ENCODE measurements around the gene CENPN.

Gene CENPN

GRCh38 chr16:81006813-81007695 is at the start of gene CENPN, which contains the start of gene CMC2:
Gene CENPN (plus strand): TSS chr16:81007214. CDS start chr16:81011940, 4,726 bp downstream.
Gene CMC2 (minus strand): TSS chr16:81006885. CDS start chr16:80997394, 9,491 bp downstream.
- Histone ChIP-seq H3K9me3 (ENCODE audit: control insufficient read depth, insufficient read depth, low read length) (no peaks in the 10 kb centered on the region), H3K36me3 (ENCODE audit: control insufficient read depth, insufficient read depth, low read length) (no peaks in the 10 kb centered on the region), H3K27ac (ENCODE audit: low read length) (no peak within 1 kb of the TSS), H3K4me3 (ENCODE audit: low read length) (peak within 1 kb of the TSS; percentile 83), H3K27me3 (ENCODE audit: control insufficient read depth, insufficient read depth, low read length) (no peaks in the 10 kb centered on the region), H3K4me1 (ENCODE audit: control insufficient read depth, insufficient read depth, low read length) (peaks cover 2% of the 10 kb centered on the region; the same call in 1 of the 2 replicates)
- DNase-seq (ENCODE audit: low read depth, low spot score): peak; percentile 82
- no CpG with 5 or more reads among the region's 75 CpGs for WGBS (ENCODE audit: insufficient coverage, insufficient read length)

- H3K36me3 ChIP-seq (ENCODE audit: control insufficient read depth, insufficient read depth, low read length): no peaks in the 10 kb centered on the region
- no peak overlapping the region for H3K4me3 ChIP-seq (ENCODE audit: low read length)
- no peaks in the 10 kb centered on the region for H3K4me1 ChIP-seq (ENCODE audit: control insufficient read depth, insufficient read depth, low read length)
- no peak for DNase-seq (ENCODE audit: low read depth, low spot score)
- no peaks in the 10 kb centered on the region for H3K27me3 ChIP-seq (ENCODE audit: control insufficient read depth, insufficient read depth, low read length)
- no peak overlapping the region for H3K27ac ChIP-seq (ENCODE audit: low read length)
- H3K9me3 ChIP-seq (ENCODE audit: control insufficient read depth, insufficient read depth, low read length): no peaks in the 10 kb centered on the region; the same call in 1 of the 2 replicates
These were observed 48.7 kb upstream of the CENPN start for GRCh38 chr16:80958284-80958683.

- H3K36me3 ChIP-seq (ENCODE audit: control insufficient read depth, insufficient read depth, low read length): no peaks in the 10 kb centered on the region
- no CpG with 5 or more reads among the region's 2 CpGs for WGBS (ENCODE audit: insufficient coverage, insufficient read length)
- H3K27ac ChIP-seq (ENCODE audit: low read length): no peak overlapping the region
- no peaks in the 10 kb centered on the region; the same call in 1 of the 2 replicates for H3K9me3 ChIP-seq (ENCODE audit: control insufficient read depth, insufficient read depth, low read length)
- no peaks in the 10 kb centered on the region for H3K4me1 ChIP-seq (ENCODE audit: control insufficient read depth, insufficient read depth, low read length)
- DNase-seq (ENCODE audit: low read depth, low spot score): no peak
- no peak overlapping the region for H3K4me3 ChIP-seq (ENCODE audit: low read length)
- no peaks in the 10 kb centered on the region for H3K27me3 ChIP-seq (ENCODE audit: control insufficient read depth, insufficient read depth, low read length)
These were observed 44.1 kb upstream of the CENPN start for GRCh38 chr16:80962879-80963278.

GRCh38 chr16:80964351-80964750 is 42.7 kb upstream of the CENPN start:
- no peaks in the 10 kb centered on the region for H3K27me3 ChIP-seq (ENCODE audit: control insufficient read depth, insufficient read depth, low read length)
- no peaks in the 10 kb centered on the region for H3K36me3 ChIP-seq (ENCODE audit: control insufficient read depth, insufficient read depth, low read length)
- no peaks in the 10 kb centered on the region for H3K4me1 ChIP-seq (ENCODE audit: control insufficient read depth, insufficient read depth, low read length)
- WGBS (ENCODE audit: insufficient coverage, insufficient read length): no CpG with 5 or more reads among the region's 2 CpGs
- no peaks in the 10 kb centered on the region for H3K9me3 ChIP-seq (ENCODE audit: control insufficient read depth, insufficient read depth, low read length)
- no peak overlapping the region for H3K27ac ChIP-seq (ENCODE audit: low read length)
- no peak for DNase-seq (ENCODE audit: low read depth, low spot score)
- H3K4me3 ChIP-seq (ENCODE audit: low read length): no peak overlapping the region

- Histone ChIP-seq H3K9me3 (ENCODE audit: control insufficient read depth, insufficient read depth, low read length) (no peaks in the 10 kb centered on the region), H3K27me3 (ENCODE audit: control insufficient read depth, insufficient read depth, low read length) (no peaks in the 10 kb centered on the region), H3K4me1 (ENCODE audit: control insufficient read depth, insufficient read depth, low read length) (no peaks in the 10 kb centered on the region), H3K4me3 (ENCODE audit: low read length) (no peak overlapping the region), H3K27ac (ENCODE audit: low read length) (no peak overlapping the region), H3K36me3 (ENCODE audit: control insufficient read depth, insufficient read depth, low read length) (no peaks in the 10 kb centered on the region)
- DNase-seq (ENCODE audit: low read depth, low spot score): no peak
- WGBS (ENCODE audit: insufficient coverage, insufficient read length): no CpG with 5 or more reads among the region's 4 CpGs
These were observed 40.4 kb upstream of the CENPN start for GRCh38 chr16:80966617-80967016.

- H3K36me3 ChIP-seq (ENCODE audit: control insufficient read depth, insufficient read depth, low read length): no peaks in the 10 kb centered on the region
- H3K4me1 ChIP-seq (ENCODE audit: control insufficient read depth, insufficient read depth, low read length): no peaks in the 10 kb centered on the region
- H3K27ac ChIP-seq (ENCODE audit: low read length): no peak overlapping the region
- no peaks in the 10 kb centered on the region for H3K27me3 ChIP-seq (ENCODE audit: control insufficient read depth, insufficient read depth, low read length)
- WGBS (ENCODE audit: insufficient coverage, insufficient read length): no CpG with 5 or more reads among the region's 4 CpGs
- no peak overlapping the region for H3K4me3 ChIP-seq (ENCODE audit: low read length)
- DNase-seq (ENCODE audit: low read depth, low spot score): no peak
- no peaks in the 10 kb centered on the region for H3K9me3 ChIP-seq (ENCODE audit: control insufficient read depth, insufficient read depth, low read length)
These were observed 38.5 kb upstream of the CENPN start for GRCh38 chr16:80968386-80969113.

GRCh38 chr16:80969114-80969484 is 37.9 kb upstream of the CENPN start:
- Histone ChIP-seq H3K27ac (ENCODE audit: low read length) (no peak overlapping the region), H3K27me3 (ENCODE audit: control insufficient read depth, insufficient read depth, low read length) (no peaks in the 10 kb centered on the region), H3K4me3 (ENCODE audit: low read length) (no peak overlapping the region), H3K4me1 (ENCODE audit: control insufficient read depth, insufficient read depth, low read length) (no peaks in the 10 kb centered on the region), H3K36me3 (ENCODE audit: control insufficient read depth, insufficient read depth, low read length) (no peaks in the 10 kb centered on the region), H3K9me3 (ENCODE audit: control insufficient read depth, insufficient read depth, low read length) (no peaks in the 10 kb centered on the region)
- WGBS (ENCODE audit: insufficient coverage, insufficient read length): no CpG with 5 or more reads among the region's 3 CpGs
- no peak for DNase-seq (ENCODE audit: low read depth, low spot score)

GRCh38 chr16:80971819-80972218 is 35.2 kb upstream of the CENPN start:
- no CpG with 5 or more reads among the region's 2 CpGs for WGBS (ENCODE audit: insufficient coverage, insufficient read length)
- no peaks in the 10 kb centered on the region for H3K9me3 ChIP-seq (ENCODE audit: control insufficient read depth, insufficient read depth, low read length)
- no peaks in the 10 kb centered on the region for H3K27me3 ChIP-seq (ENCODE audit: control insufficient read depth, insufficient read depth, low read length)
- DNase-seq (ENCODE audit: low read depth, low spot score): no peak
- no peaks in the 10 kb centered on the region for H3K4me1 ChIP-seq (ENCODE audit: control insufficient read depth, insufficient read depth, low read length)
- no peak overlapping the region for H3K27ac ChIP-seq (ENCODE audit: low read length)
- no peaks in the 10 kb centered on the region for H3K36me3 ChIP-seq (ENCODE audit: control insufficient read depth, insufficient read depth, low read length)
- no peak overlapping the region for H3K4me3 ChIP-seq (ENCODE audit: low read length)

GRCh38 chr16:80972611-80973010 is 34.4 kb upstream of the CENPN start:
- Histone ChIP-seq H3K36me3 (ENCODE audit: control insufficient read depth, insufficient read depth, low read length) (no peaks in the 10 kb centered on the region), H3K4me1 (ENCODE audit: control insufficient read depth, insufficient read depth, low read length) (no peaks in the 10 kb centered on the region), H3K27me3 (ENCODE audit: control insufficient read depth, insufficient read depth, low read length) (no peaks in the 10 kb centered on the region), H3K9me3 (ENCODE audit: control insufficient read depth, insufficient read depth, low read length) (no peaks in the 10 kb centered on the region), H3K27ac (ENCODE audit: low read length) (no peak overlapping the region), H3K4me3 (ENCODE audit: low read length) (no peak overlapping the region)
- WGBS (ENCODE audit: insufficient coverage, insufficient read length): no CpG with 5 or more reads among the region's 4 CpGs
- DNase-seq (ENCODE audit: low read depth, low spot score): no peak

GRCh38 chr16:80973991-80974390 is 33.0 kb upstream of the CENPN start:
- Histone ChIP-seq H3K4me3 (ENCODE audit: low read length) (no peak overlapping the region), H3K9me3 (ENCODE audit: control insufficient read depth, insufficient read depth, low read length) (no peaks in the 10 kb centered on the region), H3K36me3 (ENCODE audit: control insufficient read depth, insufficient read depth, low read length) (no peaks in the 10 kb centered on the region), H3K4me1 (ENCODE audit: control insufficient read depth, insufficient read depth, low read length) (no peaks in the 10 kb centered on the region), H3K27me3 (ENCODE audit: control insufficient read depth, insufficient read depth, low read length) (no peaks in the 10 kb centered on the region), H3K27ac (ENCODE audit: low read length) (no peak overlapping the region)
- no peak for DNase-seq (ENCODE audit: low read depth, low spot score)
- WGBS (ENCODE audit: insufficient coverage, insufficient read length): 100% methylated on average over 1 of the region's 4 CpGs

Measured in iPS DF 6.9 (cell line).